Parathyroid adenoma (tissue), 2 donors: ENCODE data around the gene TMEM116.

Experiments
- H2AFZ ChIP-seq: fragments of 300-600 bp; sonication (generic); one replicate; pipeline ENCODE4 v1.7.0; 2017; ENCODE audit warnings: antibody characterized with exemption, mild to moderate bottlenecking
- H3K27ac ChIP-seq: fragments of 300-600 bp; sonication (generic); one replicate; pipeline ENCODE4 v1.7.0; 2017
- H3K27me3 ChIP-seq: fragments of 300-600 bp; sonication (generic); one replicate; pipeline ENCODE4 v1.7.0; 2017; ENCODE audit warnings: low read length; ENCODE audit not compliant: control insufficient read depth, insufficient read depth
- H3K36me3 ChIP-seq: fragments of 300-600 bp; sonication (generic); one replicate; pipeline ENCODE4 v1.7.0; 2017; ENCODE audit warnings: low read length; ENCODE audit not compliant: control insufficient read depth, insufficient read depth
- H3K4me1 ChIP-seq: fragments of 300-600 bp; sonication (generic); one replicate; pipeline ENCODE4 v1.7.0; 2017; ENCODE audit warnings: control low read depth
- H3K4me2 ChIP-seq: fragments of 300-600 bp; sonication (generic); one replicate; pipeline ENCODE4 v1.7.0; 2017; ENCODE audit warnings: low read length
- H3K4me3 ChIP-seq: fragments of 300-600 bp; sonication (generic); one replicate; pipeline ENCODE4 v1.7.0; 2017; ENCODE audit warnings: low read depth, low read length
- H3K79me2 ChIP-seq: fragments of 300-600 bp; sonication (generic); one replicate; pipeline ENCODE4 v1.7.0; 2017; ENCODE audit warnings: control low read depth
- H3K9ac ChIP-seq: fragments of 300-600 bp; sonication (generic); one replicate; pipeline ENCODE4 v1.7.0; 2017; ENCODE audit warnings: mild to moderate bottlenecking
- H3K9me3 ChIP-seq: fragments of 300-600 bp; sonication (generic); one replicate; pipeline ENCODE4 v1.7.0; 2017; ENCODE audit warnings: low read length; ENCODE audit not compliant: control insufficient read depth
- CTCF ChIP-seq: fragments of 300-600 bp; sonication (generic); IDR thresholded peaks from one replicate; pipeline ENCODE4 v1.7.0; 2017; ENCODE audit warnings: antibody characterized with exemption, mild to moderate bottlenecking
- donor health status: primary hyperparathyroidism.

The TMEM116 gene

GRCh38 chr12:111978545-111978944 lies 34.4 kb downstream of the TMEM116 start:
- Histone ChIP-seq H3K9me3 (no peaks in the 10 kb centered on the region), H3K4me2 (no peak overlapping the region), H2AFZ (no peak overlapping the region), H3K4me1 (no peaks in the 10 kb centered on the region), H3K4me3 (no peak overlapping the region), H3K79me2 (peaks cover 12% of the 10 kb centered on the region), H3K36me3 (no peaks in the 10 kb centered on the region), H3K27me3 (no peaks in the 10 kb centered on the region), H3K9ac (no peak overlapping the region), H3K27ac (no peak overlapping the region)
- TF ChIP-seq CTCF, result no peak

GRCh38 chr12:111976860-111977259 lies 36.1 kb downstream of the TMEM116 start:
- no peaks in the 10 kb centered on the region for H3K27me3 ChIP-seq
- no peak overlapping the region for H3K27ac ChIP-seq
- no peak for TF ChIP-seq CTCF
- H3K4me1 ChIP-seq, result no peaks in the 10 kb centered on the region
- no peak overlapping the region for H3K9ac ChIP-seq
- H2AFZ ChIP-seq, result no peak overlapping the region
- H3K4me2 ChIP-seq, result no peak overlapping the region
- no peaks in the 10 kb centered on the region for H3K9me3 ChIP-seq
- H3K36me3 ChIP-seq, result no peaks in the 10 kb centered on the region
- H3K4me3 ChIP-seq, result no peak overlapping the region
- no peaks in the 10 kb centered on the region for H3K79me2 ChIP-seq

- Histone ChIP-seq H3K4me2 (no peak overlapping the region), H2AFZ (no peak overlapping the region), H3K4me3 (no peak overlapping the region), H3K27me3 (no peaks in the 10 kb centered on the region), H3K36me3 (no peaks in the 10 kb centered on the region), H3K79me2 (no peaks in the 10 kb centered on the region), H3K27ac (no peak overlapping the region), H3K4me1 (no peaks in the 10 kb centered on the region), H3K9ac (no peak overlapping the region), H3K9me3 (no peaks in the 10 kb centered on the region)
- TF ChIP-seq CTCF, result no peak
These were observed 36.7 kb downstream of the TMEM116 start for GRCh38 chr12:111976291-111976690.

GRCh38 chr12:111975161-111975931 lies 37.6 kb downstream of the TMEM116 start:
- no peak overlapping the region for H3K4me3 ChIP-seq
- no peak overlapping the region for H3K9ac ChIP-seq
- no peak overlapping the region for H3K27ac ChIP-seq
- H3K79me2 ChIP-seq, result peaks cover 4% of the 10 kb centered on the region
- no peak for TF ChIP-seq CTCF
- no peaks in the 10 kb centered on the region for H3K9me3 ChIP-seq
- no peak overlapping the region for H3K4me2 ChIP-seq
- H2AFZ ChIP-seq, result peak overlapping the region; percentile 0
- H3K36me3 ChIP-seq, result no peaks in the 10 kb centered on the region
- H3K27me3 ChIP-seq, result no peaks in the 10 kb centered on the region
- no peaks in the 10 kb centered on the region for H3K4me1 ChIP-seq

- no peak for TF ChIP-seq CTCF
- Histone ChIP-seq H3K27me3 (no peaks in the 10 kb centered on the region), H3K4me3 (no peak overlapping the region), H3K79me2 (peaks cover 11% of the 10 kb centered on the region), H3K9me3 (no peaks in the 10 kb centered on the region), H3K36me3 (no peaks in the 10 kb centered on the region), H3K4me1 (no peaks in the 10 kb centered on the region), H3K4me2 (no peak overlapping the region), H2AFZ (no peak overlapping the region), H3K9ac (no peak overlapping the region), H3K27ac (no peak overlapping the region)
These were observed 41.2 kb downstream of the TMEM116 start for GRCh38 chr12:111971800-111972199.
